Neural cell (in vitro differentiated cells): Measurements from ENCODE around the gene PPP2R3A. TPM values are rescaled to one million over a fixed set of nuclear protein-coding genes. Genes with fewer than 3 reads are reported as not detected.

Experiments used
- H2AFZ ChIP-seq: fragments of 200-600, 300-800 bp; sonication (generic), shearing (Covaris generic); 2 replicates; pipeline ENCODE4 v1.6.0; 2014; ENCODE audit warnings: low read depth, mild to moderate bottlenecking, antibody characterized with exemption, low read length, moderate library complexity
- H3F3A ChIP-seq: fragments of 200-600 bp; shearing (Covaris generic); 2 replicates; pipeline ENCODE4 v1.6.1; 2016; ENCODE audit warnings: mild to moderate bottlenecking, moderate library complexity, mixed read lengths, antibody characterized with exemption, low read length; ENCODE audit not compliant: insufficient read depth, poor library complexity, severe bottlenecking
- H3K27ac ChIP-seq: fragments of 200-600, 300-800 bp; sonication (generic), shearing (Covaris generic); 2 replicates; pipeline ENCODE4 v1.5.1; 2014; ENCODE audit warnings: mild to moderate bottlenecking, low read length, moderate library complexity
- H3K27me3 ChIP-seq: fragments of 300-800, 200-600 bp; sonication (generic), shearing (Covaris generic); 2 replicates; pipeline ENCODE4 v1.6.0; 2014; ENCODE audit warnings: mild to moderate bottlenecking, low read depth, low read length, moderate library complexity; ENCODE audit not compliant: insufficient read depth
- H3K36me3 ChIP-seq: fragments of 300-800, 200-600 bp; sonication (generic), shearing (Covaris generic); 2 replicates; pipeline ENCODE4 v1.5.1; 2014; ENCODE audit warnings: mild to moderate bottlenecking, antibody characterized with exemption, low read length, moderate library complexity; ENCODE audit not compliant: insufficient read depth
- H3K4me2 ChIP-seq: fragments of 300-800, 200-600 bp; sonication (generic), shearing (Covaris generic); 2 replicates; pipeline ENCODE4 v1.6.0; 2014; ENCODE audit warnings: mild to moderate bottlenecking, low read length
- H3K4me3 ChIP-seq: fragments of 300-800, 200-600 bp; sonication (generic), shearing (Covaris generic); 2 replicates; pipeline ENCODE4 v1.5.1; 2014; ENCODE audit warnings: mild to moderate bottlenecking, low read length, moderate library complexity
- H3K79me2 ChIP-seq: fragments of 200-600 bp; shearing (Covaris generic); replicated peaks from 2 replicates; pipeline ENCODE4 v1.6.0; 2014; ENCODE audit warnings: mild to moderate bottlenecking, low read length, moderate library complexity; ENCODE audit not compliant: insufficient read depth
- H3K9ac ChIP-seq: fragments of 300-800, 200-600 bp; sonication (generic), shearing (Covaris generic); 2 replicates; pipeline ENCODE4 v1.6.1; 2016; ENCODE audit warnings: mild to moderate bottlenecking, low read length, mixed read lengths
- H3K9me2 ChIP-seq: fragments of 200-600 bp; shearing (Covaris generic); 2 replicates; pipeline ENCODE4 v1.6.1; 2016; ENCODE audit warnings: mild to moderate bottlenecking, low read length, mixed read lengths; ENCODE audit not compliant: insufficient read depth
- H3K9me3 ChIP-seq: fragments of 200-600, 300-800 bp; sonication (generic), shearing (Covaris generic); 2 replicates; pipeline ENCODE4 v1.6.1; 2016; ENCODE audit warnings: mild to moderate bottlenecking, mixed run types, low read length, moderate library complexity, mixed read lengths
- H4K20me1 ChIP-seq: fragments of 200-600 bp; shearing (Covaris generic); 2 replicates; pipeline ENCODE4 v1.6.1; 2016; ENCODE audit warnings: mild to moderate bottlenecking, mixed run types; ENCODE audit not compliant: insufficient read depth
- EP300 ChIP-seq: fragments of 450-650 bp; conservative IDR thresholded peaks from 2 replicates; pipeline ENCODE4 v1.6.1; 2014; ENCODE audit warnings: antibody characterized with exemption, mild to moderate bottlenecking, moderate library complexity; ENCODE audit not compliant: poor library complexity, severe bottlenecking
- EZH2 ChIP-seq: fragments of 200-600, 300-800 bp; shearing (Covaris generic), sonication (generic); IDR thresholded peaks from 2 replicates; pipeline ENCODE4 v1.6.1; 2014; ENCODE audit warnings: antibody characterized with exemption, low read length, borderline replicate concordance, mild to moderate bottlenecking; ENCODE audit not compliant: insufficient read depth, poor library complexity, severe bottlenecking
- MXI1 ChIP-seq: fragments of 450-650 bp; conservative IDR thresholded peaks from 2 replicates; pipeline ENCODE4 v1.6.1; 2014; ENCODE audit warnings: antibody characterized with exemption, mild to moderate bottlenecking; ENCODE audit not compliant: poor library complexity, severe bottlenecking
- POLR2AphosphoS5 ChIP-seq: IDR thresholded peaks from 2 replicates; pipeline ENCODE4 v1.6.1; 2012
- RAD21 ChIP-seq: fragments of 450-650 bp; conservative IDR thresholded peaks from 2 replicates; pipeline ENCODE4 v1.6.1; 2014; ENCODE audit warnings: antibody characterized with exemption, mild to moderate bottlenecking, moderate library complexity
- SMC3 ChIP-seq: fragments of 450-650 bp; conservative IDR thresholded peaks from 2 replicates; pipeline ENCODE4 v1.6.1; 2014; ENCODE audit warnings: antibody characterized with exemption, mild to moderate bottlenecking, moderate library complexity; ENCODE audit not compliant: poor library complexity
- TAF1 ChIP-seq: IDR thresholded peaks from 2 replicates; pipeline ENCODE4 v1.6.1; 2012; ENCODE audit warnings: low read depth
- polyA plus RNA-seq: library from polyadenylated mRNA; depleted of rRNA; stranded (reverse); fragments of >200 nt; gene quantifications from 2 replicates; pipeline ENCODE4 v1.2.3, GENCODE V29; 2014
- TF ChIP-seq, protein P1 (sequence below): fragments of 450-650 bp; IDR thresholded peaks from 2 replicates; pipeline ENCODE4 v1.5.1; 2014; ENCODE audit warnings: antibody characterized with exemption, mild to moderate bottlenecking, moderate library complexity; ENCODE audit not compliant: poor library complexity, severe bottlenecking
- TF ChIP-seq, protein P2 (sequence below): IDR thresholded peaks from 2 replicates; pipeline ENCODE4 v1.6.1; 2012; ENCODE audit warnings: borderline replicate concordance

The PPP2R3A gene
- polyA plus RNA-seq, 1 donor from 2014 or later = 17.9 TPM

DNA sequence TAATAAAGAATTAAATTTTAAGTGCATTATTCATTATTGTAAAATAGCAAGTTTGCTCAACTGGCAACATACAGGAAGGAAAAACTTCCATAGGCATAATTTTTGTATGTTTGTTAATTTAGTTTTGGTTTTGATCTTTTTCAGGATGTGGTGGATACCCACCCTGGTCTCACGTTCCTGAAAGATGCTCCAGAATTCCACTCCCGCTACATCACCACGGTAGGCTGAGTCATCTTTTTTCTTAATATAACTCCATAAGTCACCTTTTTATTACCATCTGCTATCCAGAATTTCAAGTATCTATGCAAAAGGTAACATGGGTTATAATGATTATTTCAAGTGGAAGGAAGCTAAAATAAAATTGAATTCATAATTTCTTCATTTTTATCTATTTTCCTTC, 104.8 kb downstream of the PPP2R3A start:
- H3K4me2 ChIP-seq = no peak overlapping the region
- no peak overlapping the region for H3K9ac ChIP-seq

DNA sequence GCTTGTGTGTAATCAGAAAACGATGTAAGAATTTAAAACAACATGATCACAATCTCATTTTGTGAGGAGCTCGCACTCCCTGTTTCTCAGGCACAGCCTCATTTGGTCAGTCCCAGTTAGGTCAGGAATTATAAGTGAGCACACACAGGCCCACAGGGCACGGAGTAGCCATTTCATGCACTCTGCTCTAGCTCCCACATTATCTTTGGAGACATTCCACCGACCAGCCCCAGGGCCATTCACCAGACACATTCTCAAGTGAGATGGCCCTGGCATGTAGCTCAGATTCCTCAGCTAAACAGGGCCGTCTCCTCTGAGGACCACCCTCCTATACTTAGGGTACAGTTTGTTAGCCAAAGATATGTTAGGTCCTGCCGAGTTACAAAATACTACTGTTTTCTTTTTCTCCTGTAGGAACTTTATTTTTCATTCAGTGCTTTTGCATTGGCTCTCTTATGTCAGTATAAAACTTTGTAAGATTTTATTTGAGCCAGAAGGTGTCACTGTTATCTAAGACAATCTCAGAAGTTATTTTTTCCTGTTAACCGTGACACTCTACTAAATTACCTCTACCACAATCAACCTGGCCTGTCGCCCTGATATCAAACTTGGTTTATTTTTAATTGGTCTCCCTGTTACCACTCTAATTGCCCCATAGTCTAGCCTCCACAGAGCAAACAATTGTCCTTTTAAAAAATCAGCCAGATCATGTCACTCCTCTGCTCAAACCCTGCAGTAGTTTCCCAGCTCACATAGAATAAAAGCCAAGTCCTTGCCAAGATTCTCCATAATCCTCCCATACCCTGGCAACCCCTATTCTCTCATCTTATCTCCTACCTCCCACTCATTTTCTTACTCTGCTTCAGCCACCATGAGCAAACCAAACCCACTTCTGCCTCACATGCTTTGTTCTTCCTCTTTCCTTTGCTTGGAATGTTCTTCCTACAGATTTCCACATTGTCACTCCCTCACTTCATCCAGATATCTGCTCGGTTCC, 105.7 kb downstream of the PPP2R3A start:
- no peaks in the 10 kb centered on the region for H3K79me2 ChIP-seq
- no peaks in the 10 kb centered on the region for H3K9me3 ChIP-seq
- no peak overlapping the region for H2AFZ ChIP-seq
- no peaks in the 10 kb centered on the region for H3K36me3 ChIP-seq
- no peaks in the 10 kb centered on the region for H3K9me2 ChIP-seq
- no peak overlapping the region for H3K27ac ChIP-seq
- no peak overlapping the region for H3K4me2 ChIP-seq
- no peaks in the 10 kb centered on the region for H3F3A ChIP-seq
- H3K27me3 ChIP-seq = no peaks in the 10 kb centered on the region
- no peaks in the 10 kb centered on the region for H4K20me1 ChIP-seq
- no peak overlapping the region for H3K9ac ChIP-seq
- no peak overlapping the region for H3K4me3 ChIP-seq
- TF ChIP-seq TAF1 (no peak), SMC3 (peak; percentile 19), MXI1 (no peak), EZH2 (no peak), EP300 (no peak), RAD21 (peak; percentile 42)
- TF ChIP-seq, protein P1, sequence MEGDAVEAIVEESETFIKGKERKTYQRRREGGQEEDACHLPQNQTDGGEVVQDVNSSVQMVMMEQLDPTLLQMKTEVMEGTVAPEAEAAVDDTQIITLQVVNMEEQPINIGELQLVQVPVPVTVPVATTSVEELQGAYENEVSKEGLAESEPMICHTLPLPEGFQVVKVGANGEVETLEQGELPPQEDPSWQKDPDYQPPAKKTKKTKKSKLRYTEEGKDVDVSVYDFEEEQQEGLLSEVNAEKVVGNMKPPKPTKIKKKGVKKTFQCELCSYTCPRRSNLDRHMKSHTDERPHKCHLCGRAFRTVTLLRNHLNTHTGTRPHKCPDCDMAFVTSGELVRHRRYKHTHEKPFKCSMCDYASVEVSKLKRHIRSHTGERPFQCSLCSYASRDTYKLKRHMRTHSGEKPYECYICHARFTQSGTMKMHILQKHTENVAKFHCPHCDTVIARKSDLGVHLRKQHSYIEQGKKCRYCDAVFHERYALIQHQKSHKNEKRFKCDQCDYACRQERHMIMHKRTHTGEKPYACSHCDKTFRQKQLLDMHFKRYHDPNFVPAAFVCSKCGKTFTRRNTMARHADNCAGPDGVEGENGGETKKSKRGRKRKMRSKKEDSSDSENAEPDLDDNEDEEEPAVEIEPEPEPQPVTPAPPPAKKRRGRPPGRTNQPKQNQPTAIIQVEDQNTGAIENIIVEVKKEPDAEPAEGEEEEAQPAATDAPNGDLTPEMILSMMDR = peak; percentile 44
- TF ChIP-seq, protein P2, sequence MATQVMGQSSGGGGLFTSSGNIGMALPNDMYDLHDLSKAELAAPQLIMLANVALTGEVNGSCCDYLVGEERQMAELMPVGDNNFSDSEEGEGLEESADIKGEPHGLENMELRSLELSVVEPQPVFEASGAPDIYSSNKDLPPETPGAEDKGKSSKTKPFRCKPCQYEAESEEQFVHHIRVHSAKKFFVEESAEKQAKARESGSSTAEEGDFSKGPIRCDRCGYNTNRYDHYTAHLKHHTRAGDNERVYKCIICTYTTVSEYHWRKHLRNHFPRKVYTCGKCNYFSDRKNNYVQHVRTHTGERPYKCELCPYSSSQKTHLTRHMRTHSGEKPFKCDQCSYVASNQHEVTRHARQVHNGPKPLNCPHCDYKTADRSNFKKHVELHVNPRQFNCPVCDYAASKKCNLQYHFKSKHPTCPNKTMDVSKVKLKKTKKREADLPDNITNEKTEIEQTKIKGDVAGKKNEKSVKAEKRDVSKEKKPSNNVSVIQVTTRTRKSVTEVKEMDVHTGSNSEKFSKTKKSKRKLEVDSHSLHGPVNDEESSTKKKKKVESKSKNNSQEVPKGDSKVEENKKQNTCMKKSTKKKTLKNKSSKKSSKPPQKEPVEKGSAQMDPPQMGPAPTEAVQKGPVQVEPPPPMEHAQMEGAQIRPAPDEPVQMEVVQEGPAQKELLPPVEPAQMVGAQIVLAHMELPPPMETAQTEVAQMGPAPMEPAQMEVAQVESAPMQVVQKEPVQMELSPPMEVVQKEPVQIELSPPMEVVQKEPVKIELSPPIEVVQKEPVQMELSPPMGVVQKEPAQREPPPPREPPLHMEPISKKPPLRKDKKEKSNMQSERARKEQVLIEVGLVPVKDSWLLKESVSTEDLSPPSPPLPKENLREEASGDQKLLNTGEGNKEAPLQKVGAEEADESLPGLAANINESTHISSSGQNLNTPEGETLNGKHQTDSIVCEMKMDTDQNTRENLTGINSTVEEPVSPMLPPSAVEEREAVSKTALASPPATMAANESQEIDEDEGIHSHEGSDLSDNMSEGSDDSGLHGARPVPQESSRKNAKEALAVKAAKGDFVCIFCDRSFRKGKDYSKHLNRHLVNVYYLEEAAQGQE = no peak

More for the DNA sequence above, 104.8 kb downstream of the PPP2R3A start:
- no peak for TF ChIP-seq TAF1
- TF ChIP-seq RAD21 = no peak
- TF ChIP-seq, protein P1 = no peak
- no peak for TF ChIP-seq SMC3
- TF ChIP-seq, protein P2 = no peak
- no peak for TF ChIP-seq EP300
- TF ChIP-seq POLR2AphosphoS5 = no peak
- no peak for TF ChIP-seq EZH2
- no peak for TF ChIP-seq MXI1
- Histone ChIP-seq H4K20me1 (no peaks in the 10 kb centered on the region), H3K27me3 (no peaks in the 10 kb centered on the region), H3K9me2 (no peaks in the 10 kb centered on the region), H3K4me3 (no peak overlapping the region), H2AFZ (no peak overlapping the region), H3F3A (no peaks in the 10 kb centered on the region), H3K36me3 (no peaks in the 10 kb centered on the region), H3K27ac (no peak overlapping the region), H3K9me3 (no peaks in the 10 kb centered on the region), H3K79me2 (no peaks in the 10 kb centered on the region)
